Esophagus squamous epithelium (tissue), 5 donors: ENCODE data around the gene CORO1C. TPM values are rescaled to one million over a fixed set of nuclear protein-coding genes. Genes with fewer than 3 reads are reported as not detected.

Source experiments
- DNase-seq: peaks from one replicate; lab custom pipeline; 2025; lab: John Stamatoyannopoulos, UW
- H3K27ac ChIP-seq, 4 donors: fragments of 200-600 bp; sonication (generic); one replicate each; pipeline ENCODE4 v1.5.1; 2016 to 2019; ENCODE audit warnings: mild to moderate bottlenecking in 1 of 4
- H3K27me3 ChIP-seq, 4 donors: fragments of 200-600 bp; sonication (generic); 1 replicate in 3 of 4; 2 replicates in 1 of 4; pipeline versions ENCODE4 v1.5.1 to v1.6.0; 2017 to 2021; ENCODE audit warnings: antibody characterized with exemption in 1 of 4
- H3K36me3 ChIP-seq, 3 donors: fragments of 200-600 bp; sonication (generic); one replicate each; pipeline ENCODE4 v1.5.1; 2016 to 2019
- H3K4me1 ChIP-seq, 3 donors: fragments of 200-600 bp; sonication (generic); one replicate each; pipeline ENCODE4 v1.5.1; 2017 to 2019
- H3K4me3 ChIP-seq, 4 donors: fragments of 200-600 bp; sonication (generic); 1 replicate in 3 of 4; 2 replicates in 1 of 4; pipeline ENCODE4 v1.5.1; 2016 to 2019; ENCODE audit warnings: mild to moderate bottlenecking in 2 of 4, moderate library complexity in 1 of 4
- H3K9me3 ChIP-seq, 3 donors: fragments of 200-600 bp; sonication (generic); one replicate each; pipeline ENCODE4 v1.5.1; 2016 to 2019
- CTCF ChIP-seq, 6 experiments: fragments of 450-650 bp in 4 of 6; fragments of 200-600 bp in 2 of 6; sonication (generic) in 2 of 6; IDR thresholded peaks; one replicate each; pipeline ENCODE4 v1.5.1; 2016 to 2019; ENCODE audit warnings: antibody characterized with exemption in 6 of 6, mild to moderate bottlenecking in 4 of 6, moderate library complexity in 4 of 6
- POLR2A ChIP-seq, 4 donors: fragments of 450-650 bp; IDR thresholded peaks; one replicate each; pipeline ENCODE4 v1.6.1; 2017; ENCODE audit warnings: antibody characterized with exemption in 4 of 4, mild to moderate bottlenecking in 4 of 4, moderate library complexity in 3 of 4
- WGBS, 2 donors: methylation state at CpG; one replicate each; pipeline ENCODE4 v1.1.5; 2018; 5-methylcytosine and 5-hydroxymethylcytosine counted together
- intact Hi-C: fragments of 100-400 bp; cut with DNase I; formaldehyde crosslinking; loops from one replicate; pipeline ENCODE4 v1.15.0; 2022
- total RNA-seq, 4 donors: library from RNA; depleted of rRNA; stranded (reverse); fragments of >200 nt; gene quantifications; one replicate each; pipeline ENCODE4 v1.1.0, GENCODE V29; 2016
- donor health status: DM: yes; HTN: yes; CAD: no.

Gene CORO1C
- total RNA-seq, 4 donors from 2014 or later = 67.2 to 142 (median 114) TPM

- Histone ChIP-seq H3K27me3 (no peaks in the 10 kb centered on the region), H3K9me3 (no peaks in the 10 kb centered on the region), H3K4me3 (no peak overlapping the region), H3K4me1 (no peaks in the 10 kb centered on the region), H3K27ac (peak overlapping the region in 2 of 4 donors; percentile 40 to 61), H3K36me3 (peaks cover 0 to 61% (median 0%) of the 10 kb centered on the region in 3 donors)
- 80 to 89% methylated on average over 5 of the region's 5 CpGs for WGBS, 2 donors
- intact Hi-C loops = no loop called here
- TF ChIP-seq POLR2A (IDR thresholded peaks at IDR 0.05) (no peak), CTCF (IDR thresholded peaks at IDR 0.05) (no peak)
- no peak for DNase-seq
Measured at GRCh38 chr12:108676707-108677106, 54.6 kb downstream of the CORO1C start.

GRCh38 chr12:108675792-108676191 lies 55.5 kb downstream of the CORO1C start:
- Histone ChIP-seq H3K9me3 (no peaks in the 10 kb centered on the region), H3K27me3 (no peaks in the 10 kb centered on the region), H3K4me1 (no peaks in the 10 kb centered on the region), H3K36me3 (peaks cover 0 to 61% (median 0%) of the 10 kb centered on the region in 3 donors), H3K27ac (peak overlapping the region in 2 of 4 donors; percentile 40 to 61), H3K4me3 (no peak overlapping the region)
- no peak for DNase-seq
- intact Hi-C loops = no loop called here
- TF ChIP-seq POLR2A (IDR thresholded peaks at IDR 0.05) (no peak), CTCF (IDR thresholded peaks at IDR 0.05) (no peak)
- WGBS, 2 donors = 87 to 90% methylated on average over 4 of the region's 4 CpGs

- H3K4me3 ChIP-seq = no peak overlapping the region
Measured at GRCh38 chr12:108672054-108672453, 59.3 kb downstream of the CORO1C start.

GRCh38 chr12:108671110-108671509 lies 60.2 kb downstream of the CORO1C start:
- H3K4me3 ChIP-seq = no peak overlapping the region
- H3K27me3 ChIP-seq = no peaks in the 10 kb centered on the region
- DNase-seq = no peak
- no peak for TF ChIP-seq POLR2A (IDR thresholded peaks at IDR 0.05)
- TF ChIP-seq CTCF (IDR thresholded peaks at IDR 0.05) = no peak
- intact Hi-C loops = no loop called here
- H3K36me3 ChIP-seq = peaks cover 0 to 38% (median 0%) of the 10 kb centered on the region in 3 donors
- no peaks in the 10 kb centered on the region for H3K9me3 ChIP-seq
- WGBS, 2 donors = 73 to 87% methylated on average over 3 of the region's 3 CpGs
- H3K4me1 ChIP-seq = peaks cover 22 to 39% (median 25%) of the 10 kb centered on the region in 3 donors
- H3K27ac ChIP-seq = no peak overlapping the region

More at GRCh38 chr12:108672054-108672453, 59.3 kb downstream of the CORO1C start:
- no peak overlapping the region for H3K27ac ChIP-seq
- peaks cover 13 to 30% (median 16%) of the 10 kb centered on the region in 3 donors for H3K4me1 ChIP-seq
- WGBS, 2 donors = 79 to 85% methylated on average over 3 of the region's 3 CpGs
- no peak for TF ChIP-seq POLR2A (IDR thresholded peaks at IDR 0.05)
- no peak for TF ChIP-seq CTCF (IDR thresholded peaks at IDR 0.05)
- peaks cover 0 to 48% (median 0%) of the 10 kb centered on the region in 3 donors for H3K36me3 ChIP-seq
- no peak for DNase-seq
- intact Hi-C loops = no loop called here
- H3K9me3 ChIP-seq = no peaks in the 10 kb centered on the region
- H3K27me3 ChIP-seq = no peaks in the 10 kb centered on the region

- Histone ChIP-seq H3K27me3 (no peaks in the 10 kb centered on the region), H3K36me3 (peaks cover 0 to 29% (median 0%) of the 10 kb centered on the region in 3 donors), H3K9me3 (no peaks in the 10 kb centered on the region), H3K27ac (peak overlapping the region in 3 of 4 donors; percentile 29 to 92 (median 43)), H3K4me1 (peaks cover 23 to 49% (median 34%) of the 10 kb centered on the region in 3 donors), H3K4me3 (no peak overlapping the region)
- 83 to 90% methylated on average over 7 of the region's 7 CpGs for WGBS, 2 donors
- TF ChIP-seq POLR2A (IDR thresholded peaks at IDR 0.05) = no peak
- TF ChIP-seq CTCF (IDR thresholded peaks at IDR 0.05) = no peak
- no peak for DNase-seq
- intact Hi-C loops = no loop called here
Measured at GRCh38 chr12:108670066-108670631, 61.2 kb downstream of the CORO1C start.
